HL-60/S4 treated with retinoic acid at 250 ng/mL for 4 days and 3 days (cell line): ENCODE data around the gene HSPA14.
"Not testable (repeated sequence)": the region's sequence is repeated elsewhere in the genome, so short reads cannot be mapped to it uniquely, and the experiment has no call there.

ENCODE experiments used
- in situ Hi-C: fragments of 300-500 bp; cut with MboI; formaldehyde crosslinking; loops from 2 replicates; pipeline ENCODE4 v1.7.0; 2022; ENCODE audit warnings: low sequenced_read_pairs

Gene HSPA14, protein sequence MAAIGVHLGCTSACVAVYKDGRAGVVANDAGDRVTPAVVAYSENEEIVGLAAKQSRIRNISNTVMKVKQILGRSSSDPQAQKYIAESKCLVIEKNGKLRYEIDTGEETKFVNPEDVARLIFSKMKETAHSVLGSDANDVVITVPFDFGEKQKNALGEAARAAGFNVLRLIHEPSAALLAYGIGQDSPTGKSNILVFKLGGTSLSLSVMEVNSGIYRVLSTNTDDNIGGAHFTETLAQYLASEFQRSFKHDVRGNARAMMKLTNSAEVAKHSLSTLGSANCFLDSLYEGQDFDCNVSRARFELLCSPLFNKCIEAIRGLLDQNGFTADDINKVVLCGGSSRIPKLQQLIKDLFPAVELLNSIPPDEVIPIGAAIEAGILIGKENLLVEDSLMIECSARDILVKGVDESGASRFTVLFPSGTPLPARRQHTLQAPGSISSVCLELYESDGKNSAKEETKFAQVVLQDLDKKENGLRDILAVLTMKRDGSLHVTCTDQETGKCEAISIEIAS

GRCh38 chr10:14837757-14838581, at the start of gene HSPA14, which contains the start of the genes CDNF and MSANTD7:
Gene HSPA14, plus strand, starts transcription at chr10:14838306. Its CDS starts 97 bp downstream, at chr10:14838403.
Gene CDNF, minus strand, starts transcription at chr10:14838037. Its CDS starts 91 bp downstream, at chr10:14837946.
Gene MSANTD7, plus strand, starts transcription at chr10:14838306. Its CDS starts 3,979 bp downstream, at chr10:14842285.
- in situ Hi-C loops: no loop called here

- in situ Hi-C loops: no loop called here
Measured at GRCh38 chr10:14798636-14799035, 39.5 kb upstream of the HSPA14 start.

GRCh38 chr10:14800397-14800796, 37.7 kb upstream of the HSPA14 start:
- in situ Hi-C loops: no loop called here

DNA sequence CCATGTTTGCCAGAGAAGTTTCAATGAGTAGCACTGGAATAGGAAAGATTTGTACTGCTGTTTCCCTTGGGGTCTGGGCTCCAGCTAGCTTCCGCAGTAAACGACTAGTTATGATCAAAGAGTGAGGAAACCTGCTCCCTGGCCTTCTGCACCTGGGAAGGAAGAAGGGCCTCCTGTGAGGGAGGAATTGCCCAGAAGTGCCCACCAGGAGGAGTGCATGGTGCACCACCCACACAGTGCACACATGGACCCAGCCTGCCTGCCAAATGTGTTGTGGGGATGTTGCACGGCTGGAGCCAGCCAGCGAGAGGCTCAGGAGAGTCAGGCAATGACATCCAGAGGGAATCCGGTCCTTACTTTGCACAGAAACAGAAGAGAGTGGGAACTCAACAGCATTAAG, 36.4 kb upstream of the HSPA14 start:
- in situ Hi-C loops: no loop called here

GRCh38 chr10:14803827-14804226, 34.3 kb upstream of the HSPA14 start:
- in situ Hi-C loops: no loop called here

- in situ Hi-C loops: no loop called here
Measured at GRCh38 chr10:14806318-14806717, 31.8 kb upstream of the HSPA14 start.

- in situ Hi-C loops: no loop called here
Measured at GRCh38 chr10:14810969-14811953, 26.8 kb upstream of the HSPA14 start.

- in situ Hi-C loops: no loop called here
Measured at GRCh38 chr10:14812271-14812670, 25.8 kb upstream of the HSPA14 start.

GRCh38 chr10:14815681-14816080, 22.4 kb upstream of the HSPA14 start:
- in situ Hi-C loops: no loop called here

GRCh38 chr10:14816717-14817116, 21.4 kb upstream of the HSPA14 start:
- in situ Hi-C loops: not testable (repeated sequence)

DNA sequence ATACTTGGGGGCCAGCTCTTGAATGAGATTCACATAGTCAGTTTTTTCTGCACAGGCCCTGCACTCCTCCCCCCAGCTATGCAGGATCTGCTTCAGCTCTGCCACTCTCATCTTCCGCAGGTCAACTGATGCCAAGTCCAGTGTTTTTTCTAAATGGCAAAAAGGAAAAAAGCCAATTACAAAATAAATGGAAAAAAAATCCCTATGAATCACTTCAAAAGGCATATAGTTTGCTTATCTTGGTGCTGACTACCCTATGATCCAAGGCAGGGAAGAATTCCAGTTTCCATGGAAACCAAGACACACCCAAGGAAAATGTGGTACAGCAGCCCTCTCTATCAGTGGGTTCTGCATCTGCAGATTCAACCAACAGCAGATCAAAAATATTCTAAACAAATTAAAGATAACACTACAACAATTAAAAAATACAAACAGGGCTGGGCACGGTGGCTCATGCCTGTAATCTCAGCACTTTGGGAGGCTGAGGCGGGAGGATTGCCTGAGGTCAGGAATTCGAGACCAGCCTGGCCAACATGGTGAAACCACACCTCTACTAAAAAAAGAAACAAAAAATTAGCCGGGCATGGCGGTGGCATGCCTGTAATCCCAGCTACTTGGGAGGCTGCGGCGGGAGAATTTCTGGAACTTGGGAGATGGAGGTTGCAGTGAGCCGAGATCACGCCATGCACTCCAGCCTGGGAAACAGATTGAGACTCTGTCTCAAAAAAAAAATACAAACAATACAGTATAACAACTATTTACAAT, 17.9 kb upstream of the HSPA14 start:
- in situ Hi-C loops: no loop called here

DNA sequence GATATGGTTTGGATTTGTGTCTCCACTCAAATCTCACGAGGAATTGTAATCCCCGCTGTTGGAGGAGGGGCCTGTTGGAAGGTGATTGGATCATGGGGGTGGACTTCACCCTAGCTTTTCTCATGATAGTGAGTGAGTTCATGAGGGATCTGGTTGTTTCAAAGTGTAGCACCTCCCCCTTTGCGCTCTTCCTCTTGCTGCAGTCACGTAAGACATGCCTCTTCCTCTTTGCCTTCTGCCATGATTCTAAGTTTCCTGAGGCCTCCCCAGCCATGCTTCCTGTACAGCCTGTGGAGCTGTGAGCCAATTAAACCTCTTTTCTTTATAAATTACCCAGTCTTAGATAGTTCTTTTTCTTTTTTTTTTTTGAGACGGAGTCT, 17.3 kb upstream of the HSPA14 start:
- in situ Hi-C loops: no loop called here

DNA sequence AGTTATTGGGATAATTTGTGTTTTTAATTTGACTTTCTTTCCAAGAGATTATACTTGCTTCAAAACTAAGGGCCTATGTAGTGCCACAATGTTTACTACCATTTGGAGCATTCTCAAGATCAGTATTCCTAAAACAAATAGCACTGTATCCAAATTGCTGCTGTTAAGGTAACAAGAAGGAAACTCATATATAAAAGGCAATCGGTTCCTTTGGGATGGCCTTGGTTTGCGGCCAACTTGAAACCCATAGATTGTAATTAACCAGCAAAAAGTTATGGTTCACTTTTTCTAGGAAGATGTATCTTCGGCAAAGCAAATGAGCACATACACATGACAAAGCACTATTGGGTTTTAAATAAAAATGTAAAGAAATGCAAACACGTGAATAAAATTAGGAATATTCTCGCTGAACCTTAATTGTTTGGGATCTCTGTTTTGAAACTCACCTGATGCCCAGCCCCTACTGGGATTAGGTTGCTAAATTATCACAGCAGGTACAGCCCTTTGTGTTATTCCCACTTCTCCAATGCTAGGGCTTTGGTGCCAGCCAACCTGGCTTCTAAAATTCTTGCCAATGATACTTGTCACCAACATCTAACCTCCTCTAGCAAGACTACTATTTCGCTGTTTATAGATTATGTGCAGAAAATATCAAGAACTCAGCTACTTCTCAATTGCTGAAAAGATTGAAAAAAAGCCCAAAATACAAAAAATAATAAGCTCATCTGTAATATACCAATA, 16.3 kb upstream of the HSPA14 start:
- in situ Hi-C loops: no loop called here

GRCh38 chr10:14822879-14823755, 15.0 kb upstream of the HSPA14 start:
- in situ Hi-C loops: no loop called here

GRCh38 chr10:14823966-14824365, 14.1 kb upstream of the HSPA14 start:
- in situ Hi-C loops: no loop called here

DNA sequence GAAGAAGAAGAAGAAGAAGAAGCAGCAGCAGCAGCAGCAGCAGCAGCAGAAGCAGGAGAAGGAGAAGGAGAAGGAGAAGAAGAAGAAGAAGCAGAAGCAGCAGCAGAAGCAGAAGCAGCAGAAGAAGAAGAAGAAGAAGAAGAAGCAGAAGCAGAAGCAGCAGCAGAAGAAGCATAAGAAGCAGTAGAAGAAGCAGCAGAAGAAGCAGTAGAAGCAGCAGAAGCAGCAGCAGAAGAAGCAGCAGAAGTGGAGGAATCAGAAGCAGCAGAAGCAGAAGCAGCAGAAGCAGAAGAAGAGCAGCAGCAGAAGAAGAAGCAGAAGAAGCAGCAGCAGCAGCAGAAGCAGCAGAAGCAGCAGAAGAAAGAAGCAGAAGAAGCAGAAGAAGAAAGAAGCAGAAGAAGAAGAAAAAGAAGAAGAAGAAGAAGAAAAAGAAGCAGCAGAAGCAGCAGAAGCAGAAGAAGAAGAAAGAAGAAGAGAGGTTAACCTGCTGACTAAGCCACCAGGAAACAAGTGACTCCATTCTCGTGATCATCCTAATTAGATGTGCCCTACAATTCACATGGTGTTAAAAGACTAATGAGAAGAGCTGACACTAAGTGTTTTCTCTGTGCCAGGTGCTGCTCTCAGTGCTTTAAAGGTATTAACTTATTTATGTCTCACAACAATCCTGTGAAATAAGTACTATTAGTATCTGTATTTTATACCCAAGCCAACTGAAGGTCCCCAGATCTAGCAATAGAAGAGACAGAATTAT, 11.9 kb upstream of the HSPA14 start:
- in situ Hi-C loops: no loop called here

- in situ Hi-C loops: no loop called here
Measured at GRCh38 chr10:14833106-14833505, 5.0 kb upstream of the HSPA14 start.
